Nucleus accumbens (tissue), 56 donors: Measurements from ENCODE around the gene SLC1A4.
A peak's percentile ranks its signal among the peaks of the same experiment; 100 is the strongest.

ENCODE experiments used
- DNase-seq, 56 donors: peaks; one replicate each; lab custom pipeline; 2025; lab: John Stamatoyannopoulos, UW

The SLC1A4 gene

DNA sequence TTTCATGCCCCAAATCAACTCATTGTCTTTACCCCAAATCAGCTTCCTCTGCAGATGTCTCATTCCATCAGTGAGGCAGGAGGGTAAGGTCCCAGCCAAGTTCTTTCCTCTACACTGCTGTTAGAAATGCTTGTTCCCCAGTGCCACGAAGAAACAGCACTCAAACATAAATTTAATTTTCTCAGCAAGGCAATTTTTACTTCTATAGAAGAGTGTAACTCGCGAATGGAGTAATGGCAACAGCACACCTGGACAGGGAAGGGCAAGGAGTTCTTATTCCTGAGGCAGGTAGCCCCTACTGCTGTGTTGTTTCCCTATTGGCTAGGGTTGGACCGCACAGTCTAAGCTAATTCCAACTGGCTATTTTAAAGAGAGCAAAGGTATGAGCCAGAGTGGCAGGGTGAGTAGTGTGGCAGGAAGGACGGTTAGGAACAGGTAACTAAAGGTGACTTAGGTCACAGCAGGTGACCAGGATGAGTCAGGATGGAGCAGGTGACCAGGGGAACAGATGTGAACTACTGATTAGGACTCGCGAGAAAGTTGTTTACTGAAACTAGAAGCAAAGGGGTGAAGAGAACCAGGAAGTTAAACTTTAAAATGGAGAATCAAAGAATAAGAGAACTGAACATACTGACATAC lies 55.0 kb downstream of the SLC1A4 start:
- no peak for DNase-seq

DNA sequence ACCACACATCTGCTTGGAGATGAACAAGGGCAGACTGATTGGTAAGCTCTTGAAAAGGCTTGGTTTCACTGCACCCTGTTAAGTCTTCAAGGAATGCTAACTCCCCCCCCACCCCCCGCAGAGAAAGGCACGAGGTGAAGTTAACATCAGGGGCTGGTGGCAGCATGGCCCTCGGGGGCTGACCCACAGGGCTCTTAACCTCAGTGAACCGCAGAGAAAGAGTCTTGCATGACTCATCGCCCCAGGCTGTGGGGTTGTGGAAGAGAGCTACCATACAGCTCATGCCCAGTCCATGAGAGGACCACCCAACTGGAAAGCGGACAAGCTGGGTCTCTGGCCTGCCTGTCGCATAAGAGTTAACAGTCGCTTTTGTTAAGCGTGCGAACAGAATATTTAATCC lies 56.5 kb downstream of the SLC1A4 start:
- DNase-seq: no peak

DNA sequence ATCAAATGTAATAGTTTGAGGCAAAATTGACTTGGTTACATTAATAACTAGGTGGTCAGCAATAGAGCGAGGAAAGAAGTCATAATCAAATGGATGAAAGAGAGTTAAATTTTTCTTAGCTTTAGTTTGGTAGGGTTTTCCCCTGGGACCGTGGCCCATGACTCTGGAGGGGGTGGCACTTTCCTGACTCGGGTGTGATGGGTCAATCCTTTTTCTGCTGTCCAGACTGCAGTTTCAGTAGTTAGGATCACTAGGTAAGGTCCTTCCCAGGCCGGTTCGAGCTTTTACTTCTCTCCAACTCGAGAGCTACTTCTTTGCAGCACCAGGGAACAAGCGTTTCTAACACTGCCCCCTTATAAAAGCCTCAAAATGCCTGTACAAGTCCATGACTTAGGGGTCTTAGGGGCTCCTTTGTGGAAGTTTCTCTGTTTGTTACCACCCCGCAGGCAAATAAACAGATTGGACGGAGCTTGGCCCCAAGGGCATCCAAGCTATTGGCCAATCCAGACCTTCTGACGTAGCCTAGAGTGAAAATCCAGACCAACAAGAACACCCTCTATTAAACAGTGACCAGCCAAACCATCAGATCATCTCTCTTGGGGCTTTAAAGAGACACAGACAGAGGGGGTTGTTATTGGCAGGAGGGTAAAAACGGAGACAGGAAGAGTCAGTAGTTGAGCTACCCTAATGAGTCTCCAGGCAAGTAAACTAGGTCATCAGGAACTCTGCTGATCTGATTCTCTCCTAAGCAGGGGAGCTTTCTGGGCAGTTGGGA lies 57.6 kb downstream of the SLC1A4 start:
- no peak for DNase-seq

DNA sequence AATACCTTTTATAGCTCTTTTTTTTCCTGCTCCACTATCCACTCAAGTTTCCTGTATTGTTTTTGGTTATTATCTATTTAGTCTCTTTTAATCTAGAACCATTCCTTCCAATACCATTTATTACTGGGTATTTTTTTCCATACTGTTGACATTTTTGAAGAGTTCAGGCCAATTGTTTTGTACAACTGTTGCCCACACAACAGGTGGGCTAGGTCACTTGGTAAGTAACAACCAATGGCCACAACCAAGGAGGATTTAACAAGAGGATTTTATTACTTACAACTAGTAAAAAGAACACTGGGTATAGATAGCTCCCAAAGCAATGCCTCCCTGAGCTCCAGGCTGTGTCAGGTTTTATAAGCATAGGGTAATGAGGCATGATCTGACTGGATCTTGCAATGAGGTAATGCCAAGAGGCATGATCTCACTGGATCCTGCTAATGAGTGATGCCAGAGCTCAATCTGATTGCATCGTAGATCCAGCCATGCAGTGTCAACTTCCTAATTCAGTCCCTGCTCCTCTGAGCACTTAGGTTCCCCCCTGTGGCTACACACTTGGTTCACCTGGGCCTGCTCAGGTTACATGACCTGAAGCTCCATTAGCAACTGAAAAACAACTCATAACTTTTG lies 59.9 kb downstream of the SLC1A4 start:
- DNase-seq: no peak

DNA sequence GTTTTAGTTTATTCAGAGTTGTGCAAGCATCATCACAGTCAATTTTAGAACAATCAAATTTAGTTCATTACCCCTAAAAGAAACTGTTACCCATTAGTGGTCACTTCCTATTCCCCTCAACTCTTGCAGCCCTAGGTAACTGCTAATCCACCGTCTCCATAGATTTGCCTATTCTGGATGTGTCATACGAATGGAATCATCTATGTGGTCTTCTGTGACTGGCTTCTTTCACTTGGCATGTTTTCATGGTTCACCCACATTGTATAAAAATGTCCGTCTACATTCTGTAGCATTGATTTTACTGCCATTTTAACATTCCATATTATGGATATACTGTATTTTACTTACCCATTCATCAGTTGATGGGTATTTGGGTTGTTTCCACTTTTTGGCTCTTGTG lies 61.7 kb downstream of the SLC1A4 start:
- no peak for DNase-seq

DNA sequence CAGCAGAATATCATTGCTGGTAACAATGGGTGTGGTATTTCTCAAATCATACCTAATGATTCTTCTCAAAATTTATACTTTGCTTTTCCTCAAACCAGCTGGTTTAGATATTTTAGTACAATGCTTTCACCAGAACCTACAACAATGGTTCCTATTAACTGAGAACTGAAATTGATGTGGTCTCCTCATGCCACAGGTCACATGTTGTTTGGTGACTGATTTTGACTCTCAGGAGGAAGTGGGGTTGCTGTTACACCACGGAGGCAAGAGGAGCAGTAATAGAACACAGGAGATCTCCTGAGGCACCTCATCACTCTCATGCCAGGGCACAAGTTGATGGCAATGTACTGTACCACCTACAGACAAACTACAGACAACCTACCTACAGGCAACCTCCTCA lies 64.0 kb downstream of the SLC1A4 start:
- peak in 3 of 56 donors; percentile 7 to 31 (median 13) for DNase-seq

DNA sequence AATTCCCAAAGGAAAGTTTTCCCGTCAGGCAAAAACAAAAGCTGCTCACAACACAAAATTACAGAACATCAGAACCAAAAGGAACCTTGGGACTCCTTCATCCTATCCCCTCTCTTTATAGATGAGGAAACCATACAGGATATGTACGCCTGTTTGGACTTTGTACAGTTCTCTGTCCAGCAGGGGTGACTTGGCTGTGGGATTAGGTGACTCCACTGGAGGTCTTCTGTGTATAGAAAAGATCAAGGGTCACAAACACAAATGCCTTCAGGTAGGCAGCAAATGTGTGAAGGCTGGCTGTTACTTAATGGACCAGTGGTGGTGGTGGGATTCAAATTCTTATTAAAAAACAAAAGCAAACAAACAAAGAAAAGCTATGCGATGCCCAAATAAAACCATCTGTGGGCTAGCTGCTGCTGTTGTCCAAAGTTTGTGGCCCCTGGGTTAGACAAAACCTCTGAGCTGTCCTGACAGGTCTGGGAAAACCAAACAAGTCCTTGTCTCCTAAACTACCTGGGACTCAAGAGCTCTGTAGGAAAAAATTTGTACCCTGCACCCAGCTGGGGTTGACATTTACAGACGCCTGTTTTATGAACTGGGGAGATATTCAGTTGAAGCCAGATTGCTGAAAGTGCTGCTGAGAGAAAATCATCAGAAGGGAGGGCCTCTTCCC lies 65.7 kb downstream of the SLC1A4 start:
- no peak for DNase-seq

DNA sequence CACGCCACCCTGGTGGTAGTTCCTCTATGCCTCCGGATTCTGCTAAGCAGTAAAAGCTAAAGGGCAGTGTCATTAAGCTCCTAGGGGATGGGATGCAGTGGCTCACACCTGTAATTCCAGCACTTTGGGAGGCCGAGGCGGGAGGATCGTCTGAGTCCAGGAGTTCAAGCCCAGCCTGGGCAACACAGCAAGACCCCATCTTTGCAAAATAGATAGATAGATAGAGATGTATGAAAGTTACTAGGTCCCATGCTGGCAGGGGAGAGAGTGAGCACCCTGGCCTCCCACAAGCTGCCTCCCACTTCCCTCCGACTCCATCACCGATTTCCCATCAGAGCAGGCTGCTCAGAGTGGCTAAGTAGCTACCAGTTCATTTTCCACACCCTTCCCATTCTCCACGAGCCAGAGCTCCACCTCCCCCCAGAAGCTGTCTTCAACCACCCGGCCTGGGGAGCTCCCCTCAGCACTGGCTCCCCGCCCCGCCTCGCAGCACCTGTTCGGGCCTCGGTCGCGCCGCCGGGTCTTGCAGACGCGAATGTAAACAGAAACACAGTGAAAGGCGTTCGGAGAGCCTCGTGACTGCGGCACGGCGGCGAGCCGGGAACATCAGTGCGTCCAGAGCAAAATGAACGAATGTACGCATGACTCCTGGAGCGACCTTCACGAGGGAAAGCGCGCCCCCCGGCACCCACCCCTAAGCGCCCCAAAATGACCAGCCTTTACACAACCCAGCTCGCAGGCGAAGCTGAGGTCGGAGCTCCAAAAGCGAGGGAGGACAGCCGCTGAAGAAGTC lies 66.4 kb downstream of the SLC1A4 start:
- peak in 11 of 56 donors; percentile 52 to 77 (median 68) for DNase-seq

DNA sequence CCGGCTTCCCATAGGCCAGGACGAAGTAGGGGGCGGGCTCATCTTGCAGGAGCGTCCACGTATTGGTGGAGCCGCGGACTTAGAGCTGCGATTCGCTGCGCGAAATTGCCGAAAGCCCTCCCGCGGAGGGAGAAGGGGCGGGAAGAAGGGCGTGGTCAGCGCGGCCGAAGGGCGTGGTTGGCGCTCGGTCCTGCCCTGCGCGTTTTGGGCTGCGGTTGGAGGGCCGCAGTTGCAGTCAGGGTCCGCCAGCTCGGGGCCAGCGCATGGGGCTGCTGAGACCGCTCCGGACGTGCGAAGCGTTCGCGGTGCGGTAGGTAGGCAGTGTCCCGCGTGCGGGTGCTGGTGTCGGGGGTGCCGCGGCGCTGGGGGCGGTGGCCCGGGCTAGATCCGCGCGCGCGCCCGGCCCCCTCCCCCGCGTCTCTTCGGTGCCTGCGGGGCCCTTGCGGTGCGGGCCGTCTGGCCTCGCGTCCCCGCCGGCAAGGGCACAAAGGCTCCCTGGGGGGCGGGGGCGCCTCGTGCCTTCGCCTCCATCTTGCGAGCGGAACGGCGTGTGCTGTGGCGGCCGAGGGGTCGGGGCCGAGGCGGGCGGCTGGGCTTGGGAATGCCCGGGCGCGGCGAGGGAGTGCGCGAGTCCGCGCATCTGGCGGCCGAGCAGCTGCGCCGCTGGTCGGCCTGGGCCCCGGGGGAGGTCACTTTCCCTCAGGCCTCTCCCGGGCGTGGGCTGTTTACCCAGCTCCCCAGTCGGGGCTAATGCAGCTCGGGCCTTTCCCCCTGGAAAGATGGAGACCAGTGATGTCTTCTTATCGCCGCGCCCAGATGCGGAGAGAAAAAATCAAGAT lies 67.2 kb downstream of the SLC1A4 start, which contains the start of gene CEP68:
Gene CEP68, plus strand, starts transcription at position 202 of the 839 bp plus-strand sequence. CDS start 13,029 bp downstream, outside the sequence.
- DNase-seq: peak; percentile 71 to 98 (median 95)

DNA sequence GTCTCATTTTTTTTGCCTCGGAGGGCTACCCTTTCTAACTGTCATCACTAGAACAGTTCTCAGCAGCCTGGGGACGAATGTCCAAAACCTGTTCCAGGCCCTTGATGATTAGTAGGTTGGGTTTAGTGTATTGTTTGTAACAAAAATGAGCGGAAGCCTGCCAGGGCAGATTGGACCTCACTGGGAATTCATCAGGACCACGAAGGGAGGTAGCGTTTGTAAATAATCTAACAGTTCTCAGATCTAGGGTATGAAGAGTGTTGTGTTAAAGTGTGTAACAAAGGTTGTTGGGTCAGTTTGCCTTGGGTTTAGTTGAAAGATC lies 67.8 kb downstream of the SLC1A4 start:
- DNase-seq: peak in 1 of 56 donors; percentile 50

DNA sequence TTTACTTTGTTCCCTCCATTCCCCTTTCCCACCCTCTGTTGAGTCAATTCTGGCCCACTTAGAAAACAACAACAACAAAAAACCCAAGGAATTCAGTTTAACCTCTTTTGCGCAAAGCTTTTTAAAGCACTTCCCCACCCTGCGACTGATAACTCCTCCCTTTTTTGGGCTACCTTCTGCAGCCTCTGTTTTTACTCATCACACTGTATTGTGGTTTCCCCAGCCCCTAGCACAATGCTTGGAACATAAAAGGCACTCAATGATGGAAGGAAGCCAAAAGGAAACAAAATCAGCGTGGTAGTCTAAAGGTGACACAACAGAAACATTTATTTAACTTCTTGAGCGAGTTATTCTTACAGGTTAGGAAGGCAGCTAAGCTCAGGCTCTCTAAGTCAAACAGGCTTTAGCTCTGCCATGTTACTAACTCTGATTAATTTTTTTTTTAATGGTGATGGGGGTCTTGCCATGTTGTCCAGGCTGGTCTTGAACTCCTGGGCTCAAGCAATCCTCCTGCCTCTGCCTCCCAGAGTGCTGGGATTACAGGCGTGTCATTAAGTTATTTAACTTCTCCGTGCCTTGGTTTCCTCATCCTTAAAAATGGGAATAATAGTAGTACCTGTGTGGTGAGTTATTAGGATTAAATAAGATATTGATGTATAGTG lies 68.3 kb downstream of the SLC1A4 start:
- no peak for DNase-seq

DNA sequence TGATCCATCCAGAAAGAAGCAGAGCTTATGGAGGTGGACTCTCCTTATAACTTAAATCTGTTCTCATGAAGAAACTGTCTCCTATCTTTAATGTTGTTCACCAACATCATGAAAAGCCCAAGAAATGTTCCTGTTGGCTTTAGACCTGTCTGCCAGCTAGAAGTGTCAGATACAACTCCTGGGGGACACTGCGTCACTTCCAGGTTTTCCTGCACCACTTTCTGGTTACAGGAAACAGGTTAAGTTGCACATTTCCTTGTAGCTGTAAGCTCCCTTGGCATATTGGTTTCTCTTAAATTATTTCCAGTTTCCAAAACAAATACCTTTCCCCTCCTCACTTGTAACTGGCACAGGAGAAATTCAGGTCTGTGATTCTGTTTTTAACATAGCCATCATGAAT lies 69.9 kb downstream of the SLC1A4 start:
- DNase-seq: no peak

DNA sequence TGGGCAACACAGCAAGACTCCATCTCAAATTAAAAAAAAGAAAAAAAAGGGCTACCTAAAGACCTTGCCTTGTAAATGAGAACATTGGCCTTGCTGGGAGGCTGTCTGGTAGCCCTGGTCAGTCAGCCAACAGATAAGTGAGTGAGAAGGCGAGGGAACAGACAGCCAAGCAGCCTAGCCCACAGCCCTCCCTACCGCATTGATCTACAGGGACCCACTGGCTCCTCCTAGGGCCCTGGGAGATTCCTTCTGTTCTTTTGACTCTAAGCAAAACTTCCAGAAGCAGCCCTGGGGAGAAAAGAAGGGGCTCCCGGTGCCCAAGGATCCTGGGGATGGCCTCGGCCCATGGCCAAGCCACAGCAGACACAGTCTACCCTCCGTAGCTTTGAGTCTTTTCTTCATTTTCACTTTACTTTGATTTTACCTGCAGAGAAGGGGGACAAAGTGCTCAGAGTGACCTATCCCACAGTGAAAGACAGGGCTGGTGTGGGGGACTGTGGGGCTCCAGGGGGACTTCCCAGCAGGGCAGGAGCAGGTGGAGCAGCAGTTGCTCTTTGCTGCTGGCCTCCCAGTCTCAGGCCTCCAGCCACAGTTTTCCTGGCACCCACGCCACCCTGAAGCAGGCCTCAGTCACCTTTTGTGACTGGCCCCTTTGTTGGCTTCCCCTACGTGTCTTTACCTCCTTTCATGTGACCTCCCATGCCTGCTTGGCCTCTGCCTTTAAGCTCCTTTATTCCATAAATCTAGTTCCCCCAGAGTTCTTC lies 72.1 kb downstream of the SLC1A4 start:
- no peak for DNase-seq

DNA sequence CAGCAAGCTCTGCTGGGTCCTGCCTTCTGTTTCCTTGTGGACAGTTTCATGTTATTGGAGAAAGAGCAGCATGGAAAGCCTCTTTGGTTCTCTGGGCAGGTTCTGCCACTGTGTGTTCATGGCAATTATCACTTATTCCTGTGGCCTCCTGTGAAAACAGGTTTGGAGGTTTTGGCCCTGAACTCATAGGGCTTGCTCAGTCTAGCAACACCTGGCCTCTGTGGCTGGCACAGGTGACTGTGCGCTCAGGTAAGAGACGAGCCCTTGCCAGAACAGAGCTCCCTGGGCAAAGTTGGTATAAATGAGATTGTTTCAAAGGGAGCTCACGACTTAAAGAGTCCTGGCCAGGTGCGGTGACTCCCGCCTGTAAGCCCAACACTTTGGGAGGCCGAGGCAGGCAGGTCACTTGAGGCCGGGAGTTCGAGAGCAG lies 72.7 kb downstream of the SLC1A4 start:
- no peak for DNase-seq

DNA sequence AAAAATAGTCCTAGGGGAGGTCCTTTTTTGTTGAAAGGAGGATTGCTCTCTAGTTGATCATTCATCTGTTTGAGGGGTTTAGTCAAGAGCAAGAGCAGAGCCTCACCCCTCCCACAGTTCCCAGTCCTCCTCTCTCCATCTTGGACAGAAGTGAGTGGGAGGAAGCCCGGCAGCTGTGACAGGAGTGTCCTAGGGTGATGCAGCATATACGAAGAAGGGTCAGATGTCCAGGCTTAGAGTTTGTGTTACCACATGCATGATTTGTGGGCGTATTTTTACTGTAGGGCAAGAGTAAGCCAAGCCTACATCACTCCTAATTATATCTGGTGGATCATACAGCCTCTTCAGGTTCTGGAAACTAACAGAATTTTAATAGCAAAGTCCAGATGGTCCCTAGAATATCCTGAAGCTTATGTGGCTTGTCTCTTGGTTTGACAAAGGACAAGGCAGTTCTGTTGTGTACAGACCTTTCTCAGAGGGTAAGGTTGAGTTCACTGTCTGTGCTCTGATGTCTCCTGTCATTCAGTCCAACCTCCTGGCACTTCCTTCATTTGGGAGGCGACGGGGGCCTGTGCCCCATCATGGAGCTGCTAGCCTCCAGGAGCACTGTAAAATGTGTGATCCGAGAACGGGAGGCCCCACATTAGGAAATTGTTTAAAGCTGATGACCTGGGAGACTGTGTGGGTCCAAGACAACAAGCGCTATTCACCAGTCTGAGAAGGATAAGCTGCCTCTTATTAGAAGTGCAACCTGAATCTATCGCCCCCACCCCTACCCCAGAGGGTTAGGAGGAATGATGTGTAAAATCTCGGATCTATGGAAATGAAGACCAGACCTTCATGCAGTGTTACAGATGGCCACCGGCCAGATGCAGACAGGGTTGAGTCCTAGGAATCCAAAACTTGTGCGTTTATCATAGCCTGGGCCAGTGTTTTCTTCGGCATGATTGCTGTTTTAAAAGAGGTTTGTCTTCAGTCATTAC lies 73.9 kb downstream of the SLC1A4 start:
- DNase-seq: no peak

DNA sequence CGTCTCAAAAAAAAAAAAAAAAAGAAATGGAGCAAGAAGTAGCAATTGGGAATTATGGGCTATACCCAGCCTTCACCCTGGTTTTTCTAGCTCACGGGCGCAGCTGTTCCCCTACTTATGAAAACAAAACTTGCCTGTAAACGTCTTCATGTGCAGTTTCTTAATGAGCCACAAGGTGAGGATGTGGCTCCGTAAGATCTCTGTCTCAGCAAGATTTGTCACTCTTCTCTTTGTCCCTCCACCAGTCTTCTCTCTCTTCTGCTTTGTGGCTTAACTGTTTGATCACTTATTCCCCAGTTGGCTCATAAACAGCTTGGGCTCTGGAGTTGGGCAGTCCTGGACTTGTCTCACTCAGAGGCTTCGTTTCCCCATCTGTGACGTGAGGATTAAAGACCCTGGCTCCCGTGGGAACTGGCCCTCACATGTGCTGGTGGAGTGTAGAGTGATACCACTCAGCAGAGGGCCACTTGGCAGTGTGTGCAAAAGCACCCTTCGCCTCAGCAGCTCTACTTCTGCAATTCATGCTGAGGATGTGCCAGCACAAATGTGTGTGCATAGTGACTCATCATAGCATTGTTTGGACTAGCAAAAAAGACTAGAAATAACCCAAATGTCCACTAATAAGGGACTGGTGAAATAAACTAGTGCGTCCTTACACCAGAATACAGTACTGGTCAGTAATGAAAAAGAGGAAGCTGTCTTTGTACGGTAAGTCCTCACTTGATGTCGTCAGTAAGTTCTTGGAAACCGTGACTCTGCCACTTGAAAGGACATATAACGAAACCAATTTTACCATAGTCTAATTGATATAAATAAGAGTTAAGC lies 75.7 kb downstream of the SLC1A4 start:
- peak in 45 of 56 donors; percentile 9 to 84 (median 42) for DNase-seq
